Type B pancreatic cell (in vitro differentiated cells): ENCODE data around the gene CPNE2. TPM values are rescaled to one million over a fixed set of nuclear protein-coding genes. Genes with fewer than 3 reads are reported as not detected.

Source experiments
- DNase-seq: peaks from one replicate; pipeline ENCODE4 v3.0.0; 2021; ENCODE audit warnings: mixed read lengths; ENCODE audit not compliant: unreplicated experiment; ENCODE audit errors: extremely low spot score
- H3K27ac Mint-ChIP-seq: 2 replicates; pipeline ENCODE4 v1.8.0; 2021; ENCODE audit warnings: mild to moderate bottlenecking, mixed read lengths
- H3K27me3 Mint-ChIP-seq: 2 replicates; pipeline ENCODE4 v1.8.0; 2021; ENCODE audit warnings: mixed read lengths
- H3K36me3 Mint-ChIP-seq: 2 replicates; pipeline ENCODE4 v1.8.0; 2021; ENCODE audit warnings: mixed read lengths
- H3K4me1 Mint-ChIP-seq: one replicate; pipeline ENCODE4 v1.8.0; 2021; ENCODE audit warnings: mixed read lengths; ENCODE audit not compliant: unreplicated experiment
- H3K4me3 Mint-ChIP-seq: 2 replicates; pipeline ENCODE4 v1.8.0; 2021; ENCODE audit warnings: mild to moderate bottlenecking, mixed read lengths
- H3K9me3 Mint-ChIP-seq: 2 replicates; pipeline ENCODE4 v1.8.0; 2021; ENCODE audit warnings: mixed read lengths
- total RNA-seq: library from RNA; stranded (reverse); gene quantifications from 2 replicates; pipeline ENCODE4 v1.2.1, GENCODE V29; 2021; ENCODE audit warnings: low replicate concordance
- TF ChIP-seq, protein P1 (sequence below): fragments of 200-600 bp; sonication (generic); conservative IDR thresholded peaks from 2 replicates; pipeline ENCODE4 v1.5.0; 2021; ENCODE audit warnings: antibody characterized with exemption, mild to moderate bottlenecking

The CPNE2 gene
- total RNA-seq, 1 donor from 2014 or later, result 28.8 TPM

GRCh38 chr16:57178196-57178595, 85.8 kb downstream of the CPNE2 start:
- Mint-ChIP-seq H3K36me3 (no peaks in the 10 kb centered on the region), H3K4me1 (peaks cover 5% of the 10 kb centered on the region), H3K27ac (peak overlapping the region; percentile 2), H3K4me3 (peak overlapping the region; percentile 1), H3K27me3 (no peaks in the 10 kb centered on the region), H3K9me3 (no peaks in the 10 kb centered on the region)
- DNase-seq, result no peak
- TF ChIP-seq, protein P1, sequence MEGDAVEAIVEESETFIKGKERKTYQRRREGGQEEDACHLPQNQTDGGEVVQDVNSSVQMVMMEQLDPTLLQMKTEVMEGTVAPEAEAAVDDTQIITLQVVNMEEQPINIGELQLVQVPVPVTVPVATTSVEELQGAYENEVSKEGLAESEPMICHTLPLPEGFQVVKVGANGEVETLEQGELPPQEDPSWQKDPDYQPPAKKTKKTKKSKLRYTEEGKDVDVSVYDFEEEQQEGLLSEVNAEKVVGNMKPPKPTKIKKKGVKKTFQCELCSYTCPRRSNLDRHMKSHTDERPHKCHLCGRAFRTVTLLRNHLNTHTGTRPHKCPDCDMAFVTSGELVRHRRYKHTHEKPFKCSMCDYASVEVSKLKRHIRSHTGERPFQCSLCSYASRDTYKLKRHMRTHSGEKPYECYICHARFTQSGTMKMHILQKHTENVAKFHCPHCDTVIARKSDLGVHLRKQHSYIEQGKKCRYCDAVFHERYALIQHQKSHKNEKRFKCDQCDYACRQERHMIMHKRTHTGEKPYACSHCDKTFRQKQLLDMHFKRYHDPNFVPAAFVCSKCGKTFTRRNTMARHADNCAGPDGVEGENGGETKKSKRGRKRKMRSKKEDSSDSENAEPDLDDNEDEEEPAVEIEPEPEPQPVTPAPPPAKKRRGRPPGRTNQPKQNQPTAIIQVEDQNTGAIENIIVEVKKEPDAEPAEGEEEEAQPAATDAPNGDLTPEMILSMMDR, result no peak

GRCh38 chr16:57178793-57179212, 86.4 kb downstream of the CPNE2 start:
- Mint-ChIP-seq H3K4me3 (no peak overlapping the region), H3K4me1 (peaks cover 7% of the 10 kb centered on the region), H3K27ac (no peak overlapping the region), H3K27me3 (no peaks in the 10 kb centered on the region), H3K36me3 (no peaks in the 10 kb centered on the region), H3K9me3 (no peaks in the 10 kb centered on the region)
- DNase-seq, result no peak
- TF ChIP-seq, protein P1, result no peak

GRCh38 chr16:57179215-57179828, 86.9 kb downstream of the CPNE2 start:
- Mint-ChIP-seq H3K27ac (no peak overlapping the region), H3K4me1 (peaks cover 11% of the 10 kb centered on the region), H3K4me3 (no peak overlapping the region)

DNA sequence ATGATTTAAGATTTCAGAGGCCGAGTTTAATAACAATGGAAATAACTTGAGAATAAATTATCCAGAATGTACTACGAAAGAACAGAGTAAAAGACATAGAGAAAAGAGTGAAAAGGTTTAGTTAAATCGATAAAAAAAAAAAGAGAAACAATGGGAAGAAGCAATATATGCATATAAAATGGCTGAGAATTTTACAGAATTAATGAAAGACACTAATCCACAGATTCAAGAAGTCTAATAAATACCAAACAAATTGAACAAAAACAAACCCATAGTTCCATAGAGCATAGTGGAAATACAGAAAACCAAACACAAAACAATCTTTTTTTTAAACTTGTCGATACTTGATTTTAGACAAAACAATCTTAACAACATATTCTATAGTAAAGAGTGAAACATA, 91.7 kb downstream of the CPNE2 start:
- Mint-ChIP-seq H3K27ac (no peak overlapping the region), H3K9me3 (no peaks in the 10 kb centered on the region), H3K27me3 (no peaks in the 10 kb centered on the region), H3K36me3 (no peaks in the 10 kb centered on the region), H3K4me1 (peaks cover 25% of the 10 kb centered on the region), H3K4me3 (peak overlapping the region; percentile 99)
- DNase-seq, result no peak
- TF ChIP-seq, protein P1, result no peak

More at GRCh38 chr16:57179215-57179828, 86.9 kb downstream of the CPNE2 start:
- Mint-ChIP-seq H3K36me3 (no peaks in the 10 kb centered on the region), H3K27me3 (no peaks in the 10 kb centered on the region), H3K9me3 (no peaks in the 10 kb centered on the region)
- TF ChIP-seq, protein P1, result no peak
- no peak for DNase-seq

DNA sequence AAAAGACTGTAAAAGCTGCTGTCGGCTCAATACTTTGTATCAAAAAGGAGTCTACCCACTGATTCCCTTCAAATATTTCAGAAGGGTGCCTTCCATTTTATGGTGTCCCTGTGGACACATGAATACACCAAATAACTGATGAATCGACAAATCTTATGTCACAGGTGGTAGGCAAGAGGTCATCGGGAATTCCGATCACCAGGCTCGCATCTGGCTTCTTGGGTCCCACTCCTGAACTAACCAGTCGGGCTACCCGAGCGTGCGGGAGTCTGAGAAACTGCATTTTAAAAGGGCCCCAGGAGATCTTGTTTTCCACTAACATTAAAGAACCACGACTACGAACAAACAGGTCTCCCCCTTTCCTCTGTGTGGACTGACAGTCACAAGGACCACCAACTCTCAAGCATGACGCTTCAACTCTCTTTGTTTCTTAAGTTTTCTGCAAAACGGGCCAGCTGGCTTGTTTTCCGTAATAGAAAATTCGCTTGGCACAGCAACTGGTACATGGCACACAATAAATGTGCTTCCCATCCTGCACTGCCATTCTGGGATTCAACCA, 92.6 kb downstream of the CPNE2 start:
- Mint-ChIP-seq H3K4me1 (peaks cover 25% of the 10 kb centered on the region), H3K27ac (peak overlapping the region; percentile 94), H3K27me3 (no peaks in the 10 kb centered on the region), H3K9me3 (no peaks in the 10 kb centered on the region), H3K36me3 (no peaks in the 10 kb centered on the region), H3K4me3 (peak overlapping the region; percentile 99)
- no peak for DNase-seq
- TF ChIP-seq, protein P1, result no peak
